Activated CD8-positive, alpha-beta memory T cell treated with anti-CD3 and anti-CD28 coated beads for 1 hour (primary cell): ENCODE measurements around the gene FBXO48.

Experiments
- DNase-seq, 2 donors: peaks; one replicate each; pipeline ENCODE4 v3.0.0-alpha.2; 2020; ENCODE audit warnings: low read depth in 1 of 2; ENCODE audit errors: extremely low read depth in 1 of 2

The FBXO48 gene

GRCh38 chr2:68414876-68415275, 52.2 kb downstream of the FBXO48 start:
- DNase-seq, result no peak

DNA sequence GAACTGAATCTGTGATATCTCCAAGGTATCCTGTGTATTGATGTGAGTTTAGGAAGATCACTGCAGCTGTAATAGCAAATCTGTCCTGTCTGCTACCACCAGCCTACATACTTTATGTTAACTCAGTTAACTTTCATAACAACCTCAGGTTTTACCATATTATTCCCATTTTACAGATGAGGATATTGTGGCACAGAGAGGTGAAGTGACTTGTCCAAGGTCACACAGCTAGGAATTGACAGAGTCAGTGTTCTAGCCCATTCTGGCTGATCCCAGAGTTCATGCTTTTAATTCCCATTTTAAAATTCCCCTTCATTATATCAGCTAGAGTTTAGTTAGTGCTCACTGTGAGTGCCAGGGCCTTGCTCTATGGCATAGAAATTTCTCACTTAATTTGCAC, 52.6 kb downstream of the FBXO48 start:
- no peak for DNase-seq

GRCh38 chr2:68413466-68413865, 53.6 kb downstream of the FBXO48 start:
- no peak for DNase-seq

DNA sequence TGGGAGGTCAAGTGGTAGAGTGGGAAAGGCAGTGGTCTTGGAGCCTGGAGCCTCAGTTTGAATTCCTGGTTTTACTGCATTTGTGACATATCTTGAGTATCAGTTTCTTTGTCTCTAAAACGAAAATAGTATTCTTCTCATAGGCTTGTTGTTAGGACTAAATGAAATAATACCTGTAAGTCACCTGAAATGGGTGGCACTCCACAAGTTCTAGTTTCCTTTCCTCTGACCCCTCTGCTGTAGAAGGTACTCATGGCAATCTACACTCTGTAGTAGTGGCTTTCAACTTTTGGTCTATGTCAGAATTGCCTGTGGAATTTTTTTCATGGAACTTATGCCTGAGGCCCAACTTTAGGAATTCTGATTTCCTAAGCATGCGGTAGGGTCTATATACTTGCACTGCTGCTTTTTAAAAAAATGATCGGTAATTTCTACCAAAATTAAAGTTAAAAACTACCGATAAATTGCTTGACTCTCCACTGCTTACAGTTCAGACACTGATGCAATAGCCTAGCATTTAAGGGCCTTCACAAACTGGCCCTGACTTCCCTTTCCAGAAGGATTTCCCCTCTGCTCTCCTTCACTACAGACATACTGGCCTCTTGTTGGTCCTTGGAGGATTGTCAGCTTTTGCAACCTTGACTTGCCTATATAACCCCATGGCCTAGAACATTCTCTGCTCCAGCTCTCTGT, 54.8 kb downstream of the FBXO48 start:
- DNase-seq, result no peak

GRCh38 chr2:68411397-68412126, 55.5 kb downstream of the FBXO48 start:
- no peak for DNase-seq
